GM20000 (cell line): ENCODE measurements around the gene CYB5R4.

Experiments
- DNase-seq: peaks from one replicate; pipeline ENCODE4 v3.0.0; 2012; ENCODE audit warnings: low spot score
- CTCF ChIP-seq: IDR thresholded peaks from 2 replicates; pipeline ENCODE4 v1.5.1; 2012; ENCODE audit warnings: mild to moderate bottlenecking, control low read depth; ENCODE audit errors: extremely low read depth, missing control alignments

CYB5R4 gene

DNA sequence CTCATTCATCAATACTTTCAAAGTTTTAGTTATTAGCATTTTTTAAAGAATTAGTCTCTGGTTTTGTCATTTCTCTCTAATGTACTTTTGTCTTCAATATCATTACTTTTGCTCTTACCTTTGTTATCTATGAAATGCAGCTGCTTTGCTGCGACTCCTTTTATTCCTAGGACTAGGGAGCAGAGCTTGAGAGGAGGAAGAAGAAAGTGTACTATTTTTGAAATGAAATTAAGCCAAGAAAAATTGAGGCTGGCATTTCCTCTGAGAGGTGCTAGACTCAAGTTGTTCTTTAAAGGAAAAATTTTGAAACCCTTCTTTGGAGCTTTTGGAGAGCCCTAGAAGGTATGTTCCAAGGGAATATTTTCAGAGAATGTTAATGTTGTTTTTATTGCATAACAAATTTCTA, 125.8 kb downstream of the CYB5R4 start:
- TF ChIP-seq CTCF, result no peak
- no peak for DNase-seq

DNA sequence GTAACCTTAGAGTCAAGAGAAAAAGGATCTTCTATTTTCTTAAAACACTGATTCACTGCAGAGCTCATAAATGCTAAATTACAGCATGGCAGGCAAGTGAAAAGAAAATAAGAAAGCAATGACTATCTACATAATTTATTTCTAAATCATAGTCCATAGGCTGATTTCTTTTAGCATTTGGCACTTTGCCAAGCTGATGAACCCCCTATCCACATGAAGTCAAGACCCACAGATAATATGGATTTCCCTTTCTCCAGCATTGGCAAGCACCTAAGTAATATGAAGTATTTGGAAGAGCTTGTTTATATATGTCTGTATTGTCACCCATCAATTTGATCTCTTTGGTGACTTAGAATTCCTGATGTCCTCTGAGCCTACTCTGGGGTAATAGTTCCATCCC, 126.2 kb downstream of the CYB5R4 start:
- TF ChIP-seq CTCF, result no peak
- no peak for DNase-seq

DNA sequence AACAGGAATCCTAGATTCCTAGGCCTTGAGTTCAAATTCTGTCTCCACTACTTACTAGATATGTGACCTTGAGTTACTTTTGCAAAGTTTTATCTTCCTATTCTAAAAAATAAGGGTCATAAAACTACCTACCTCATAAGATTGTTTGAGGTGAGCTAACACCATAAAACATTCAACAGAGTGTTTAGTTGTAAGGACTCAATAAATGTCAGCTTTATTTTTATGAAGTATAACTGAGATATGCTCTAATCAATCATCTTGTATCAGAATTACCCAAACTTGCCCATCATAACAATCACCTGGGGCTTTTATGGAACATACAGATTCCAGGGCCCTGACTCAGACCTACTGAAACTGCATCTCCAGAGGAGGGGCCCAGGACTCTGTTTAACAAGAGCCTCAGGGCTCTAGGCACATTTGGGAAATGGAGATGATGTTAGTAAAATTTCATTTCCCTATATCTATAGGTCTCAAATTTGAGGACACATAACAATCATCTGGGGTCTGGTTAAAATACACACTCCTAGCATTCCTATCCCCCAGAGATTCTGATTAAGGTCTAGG, 138.6 kb downstream of the CYB5R4 start:
- TF ChIP-seq CTCF, result no peak

DNA sequence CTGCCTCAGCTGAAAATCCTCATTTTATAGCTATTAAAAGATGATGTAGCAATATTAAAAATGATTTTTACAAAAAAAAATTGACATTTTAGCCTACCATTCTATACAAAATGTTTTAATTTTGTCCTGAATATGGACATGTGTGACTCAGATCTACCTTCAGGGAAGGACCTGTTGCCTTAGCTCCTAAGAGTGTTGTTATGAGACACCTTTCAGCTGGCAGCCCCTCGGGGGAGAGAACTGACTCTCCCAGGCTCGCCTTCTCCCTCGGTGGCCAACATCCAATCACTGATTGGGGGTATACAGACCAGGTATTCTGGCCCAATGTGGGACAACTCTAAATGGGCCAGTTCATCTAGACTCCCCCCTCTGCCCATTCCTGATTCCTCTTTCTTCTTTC, 141.6 kb downstream of the CYB5R4 start:
- DNase-seq, result no peak
- no peak for TF ChIP-seq CTCF

More for the DNA sequence above, 138.6 kb downstream of the CYB5R4 start:
- DNase-seq, result no peak

GRCh38 chr6:84002226-84002625, 142.7 kb downstream of the CYB5R4 start:
- DNase-seq, result no peak
- no peak for TF ChIP-seq CTCF

DNA sequence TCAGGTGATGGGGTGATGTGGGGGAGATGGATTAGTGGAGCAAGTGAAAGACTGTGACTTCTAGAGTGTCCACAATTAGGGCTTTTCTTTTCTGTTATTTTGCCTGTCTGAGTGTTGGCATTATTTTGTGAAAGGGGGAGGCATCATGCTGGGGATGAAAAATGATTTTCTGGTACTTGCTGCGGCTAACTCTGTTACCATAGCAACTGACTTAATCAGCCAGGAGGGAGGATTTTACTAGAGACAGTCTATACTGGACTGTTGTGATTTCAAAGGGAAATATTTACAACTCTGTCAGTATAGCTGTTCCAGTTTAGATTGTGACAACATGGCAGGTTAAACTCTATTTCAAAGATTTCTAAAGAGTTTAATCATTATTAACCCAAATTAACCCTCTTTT, 143.6 kb downstream of the CYB5R4 start:
- no peak for DNase-seq
- TF ChIP-seq CTCF, result no peak

- DNase-seq, result no peak
- TF ChIP-seq CTCF, result no peak
These were observed 144.2 kb downstream of the CYB5R4 start for GRCh38 chr6:84003654-84004053.
